Uterus (tissue), 2 donors: Measurements from ENCODE around the gene PCMT1.

Source experiments
- CTCF ChIP-seq, 4 experiments: fragments of 200-600 bp in 2 of 4; fragments of 450-650 bp in 2 of 4; sonication (generic) in 2 of 4; IDR thresholded peaks; one replicate each; pipeline ENCODE4 v1.5.1; 2016 to 2019; ENCODE audit warnings: antibody characterized with exemption in 4 of 4, mild to moderate bottlenecking in 2 of 4, moderate library complexity in 1 of 4
- POLR2A ChIP-seq, 2 donors: fragments of 450-650 bp; IDR thresholded peaks; one replicate each; pipeline ENCODE4 v1.6.1; 2016; ENCODE audit warnings: antibody characterized with exemption in 2 of 2, mild to moderate bottlenecking in 1 of 2, moderate library complexity in 1 of 2

DNA sequence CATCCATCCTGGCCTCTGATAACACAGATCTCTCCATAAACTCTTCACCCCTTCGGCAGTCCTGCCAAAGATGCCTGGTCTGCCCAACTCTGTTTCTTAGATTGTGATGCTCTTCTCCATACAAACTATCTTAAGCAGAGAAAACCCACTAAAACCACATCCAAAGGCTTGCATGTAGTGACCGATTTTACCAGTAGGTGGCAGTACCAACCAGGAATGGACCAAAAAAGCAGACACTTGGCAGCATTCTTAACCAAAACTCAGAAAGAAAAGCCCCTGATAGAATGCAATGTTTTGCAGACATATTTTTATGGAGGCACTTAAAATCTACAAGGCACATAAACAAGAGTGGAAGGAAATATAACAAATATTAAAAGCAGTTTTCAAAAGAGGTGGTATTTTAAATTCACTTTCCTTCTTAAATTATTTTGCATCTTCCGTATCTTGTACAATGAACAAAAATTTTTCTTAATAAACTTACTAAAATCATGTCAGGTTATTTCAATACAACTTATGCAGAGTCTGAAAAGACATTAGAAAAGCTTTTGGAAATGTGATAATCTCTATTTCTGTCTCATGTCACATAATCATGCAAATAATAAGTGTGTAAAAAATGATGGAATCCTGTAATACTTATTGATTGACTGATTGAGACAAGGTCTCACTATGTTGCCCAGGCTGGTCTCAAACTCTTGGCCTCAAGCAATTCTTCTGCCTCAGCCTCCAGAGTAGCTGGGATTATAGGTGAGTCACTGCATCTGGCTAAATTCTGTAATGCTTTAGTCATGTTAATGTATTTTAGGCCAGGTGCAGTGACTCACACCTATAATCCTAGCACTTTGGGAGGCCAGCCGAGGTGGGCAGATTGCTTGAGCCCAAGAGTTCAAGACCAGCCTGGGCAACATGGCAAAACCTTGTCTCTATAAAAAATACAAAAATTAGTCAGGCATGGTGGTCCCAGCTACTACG lies 85.3 kb downstream of the PCMT1 start:
- peak; percentile 85 to 95 (median 90) for TF ChIP-seq CTCF (IDR thresholded peaks at IDR 0.05)
- TF ChIP-seq POLR2A (IDR thresholded peaks at IDR 0.05), result no peak
